WTC11 (cell line): ENCODE data around the gene ZC2HC1C. TPM values are rescaled to one million over a fixed set of nuclear protein-coding genes. Genes with fewer than 3 reads are reported as not detected.

Experiments used
- ATAC-seq: fragments of 200-7000 bp; cut with Tn5 transposase; 2 replicates; pipeline ENCODE4 v1.10.0; 2021; ENCODE audit warnings: mild to moderate bottlenecking, moderate library complexity
- CTCF ChIA-PET: fragments of 300-600 bp; sonication (Branson Sonifier 250); formaldehyde crosslinking; loops from one replicate; lab custom pipeline; 2021; ENCODE audit warnings: antibody characterized with exemption; lab: Charles Lee
- POLR2A ChIA-PET: fragments of 350-600 bp; sonication (Branson Sonifier 250); formaldehyde crosslinking; loops from one replicate; lab custom pipeline; 2021; ENCODE audit warnings: antibody characterized with exemption; lab: Charles Lee
- DNase-seq: peaks from one replicate; pipeline ENCODE4 v3.0.0; 2021; ENCODE audit warnings: low spot score
- H3K27ac Mint-ChIP-seq: 2 replicates; pipeline ENCODE4 v1.8.0; 2021; ENCODE audit warnings: mixed read lengths
- H3K27me3 Mint-ChIP-seq: 2 replicates; pipeline ENCODE4 v1.8.0; 2021; ENCODE audit warnings: low read depth, mild to moderate bottlenecking, moderate library complexity, mixed read lengths
- H3K36me3 Mint-ChIP-seq: 2 replicates; pipeline ENCODE4 v1.8.0; 2021; ENCODE audit warnings: mixed read lengths
- H3K4me1 Mint-ChIP-seq: 2 replicates; pipeline ENCODE4 v1.8.0; 2022; ENCODE audit warnings: mixed read lengths
- H3K4me3 Mint-ChIP-seq: 2 replicates; pipeline ENCODE4 v1.8.0; 2021; ENCODE audit warnings: mild to moderate bottlenecking, moderate library complexity, mixed read lengths
- H3K9me3 Mint-ChIP-seq: 2 replicates; pipeline ENCODE4 v1.8.0; 2021; ENCODE audit warnings: mixed read lengths
- ATF1 ChIP-seq: sonication (generic); formaldehyde crosslinking; IDR thresholded peaks from 2 replicates; pipeline ENCODE4 v1.8.1; 2023; ENCODE audit warnings: mild to moderate bottlenecking, moderate library complexity, missing genetic modification reagents
- CBFB ChIP-seq: sonication (generic); formaldehyde crosslinking; IDR thresholded peaks from 2 replicates; pipeline ENCODE4 v1.8.1; 2022; ENCODE audit warnings: mild to moderate bottlenecking, low read depth, missing genetic modification reagents
- ELF4 ChIP-seq: sonication (generic); formaldehyde crosslinking; IDR thresholded peaks from 2 replicates; pipeline ENCODE4 v1.8.1; 2022; ENCODE audit warnings: low read depth, mild to moderate bottlenecking, moderate library complexity, missing genetic modification reagents
- ESRRA ChIP-seq: sonication (generic); formaldehyde crosslinking; IDR thresholded peaks from 2 replicates; pipeline ENCODE4 v1.8.1; 2022; ENCODE audit warnings: mild to moderate bottlenecking, missing genetic modification reagents, borderline replicate concordance
- GABPB1 ChIP-seq: sonication (generic); formaldehyde crosslinking; IDR thresholded peaks from 2 replicates; pipeline ENCODE4 v1.8.1; 2023; ENCODE audit warnings: mild to moderate bottlenecking, missing genetic modification reagents
- MXD4 ChIP-seq: fragments of 250-450 bp; sonication (Bioruptor Pico); IDR thresholded peaks from 2 replicates; pipeline ENCODE4 v1.8.0; 2021; ENCODE audit warnings: mild to moderate bottlenecking, moderate library complexity, borderline replicate concordance
- MYBL2 ChIP-seq: sonication (generic); formaldehyde crosslinking; IDR thresholded peaks from 2 replicates; pipeline ENCODE4 v1.8.1; 2023; ENCODE audit warnings: mild to moderate bottlenecking, moderate library complexity, missing genetic modification reagents
- NFATC4 ChIP-seq: fragments of 250-450 bp; sonication (Bioruptor Pico); IDR thresholded peaks from 2 replicates; pipeline ENCODE4 v1.9.0; 2021; ENCODE audit warnings: mild to moderate bottlenecking
- ZNF263 ChIP-seq: sonication (generic); formaldehyde crosslinking; IDR thresholded peaks from 2 replicates; pipeline ENCODE4 v1.8.1; 2022; ENCODE audit warnings: low read depth, mild to moderate bottlenecking, moderate library complexity, missing genetic modification reagents
- ZNF396 ChIP-seq: fragments of 250-450 bp; sonication (Bioruptor Pico); IDR thresholded peaks from 2 replicates; pipeline ENCODE4 v1.8.0; 2021; ENCODE audit warnings: mild to moderate bottlenecking, moderate library complexity, borderline replicate concordance
- total RNA-seq: library from RNA; stranded (reverse); gene quantifications from 3 replicates; pipeline ENCODE4 v1.2.3, GENCODE V29; 2021
- TF ChIP-seq, protein P1 (sequence below): sonication (generic); formaldehyde crosslinking; IDR thresholded peaks from 2 replicates; pipeline ENCODE4 v1.8.1; 2023; ENCODE audit warnings: mild to moderate bottlenecking, missing genetic modification reagents
- TF ChIP-seq, protein P2 (sequence below): sonication (generic); formaldehyde crosslinking; IDR thresholded peaks from 2 replicates; pipeline ENCODE4 v1.8.1; 2023; ENCODE audit warnings: mild to moderate bottlenecking, missing genetic modification reagents, moderate library complexity
- TF ChIP-seq, protein P3 (sequence below): sonication (generic); formaldehyde crosslinking; IDR thresholded peaks from 2 replicates; pipeline ENCODE4 v1.8.1; 2022; ENCODE audit warnings: low read depth, missing genetic modification reagents, borderline replicate concordance
- TF ChIP-seq, protein P4 (sequence below): sonication (generic); formaldehyde crosslinking; IDR thresholded peaks from 2 replicates; pipeline ENCODE4 v1.8.1; 2022; ENCODE audit warnings: mild to moderate bottlenecking, missing genetic modification reagents, moderate library complexity, borderline replicate concordance
- TF ChIP-seq, protein P5 (sequence below): sonication (generic); formaldehyde crosslinking; IDR thresholded peaks from 2 replicates; pipeline ENCODE4 v1.8.1; 2023; ENCODE audit warnings: mild to moderate bottlenecking, missing genetic modification reagents
- TF ChIP-seq, protein P6 (sequence below): sonication (generic); formaldehyde crosslinking; IDR thresholded peaks from 2 replicates; pipeline ENCODE4 v1.8.1; 2022; ENCODE audit warnings: mild to moderate bottlenecking, moderate library complexity, missing genetic modification reagents
- TF ChIP-seq, protein P7 (sequence below): sonication (generic); formaldehyde crosslinking; IDR thresholded peaks from 2 replicates; pipeline ENCODE4 v1.8.0; 2022; ENCODE audit warnings: missing genetic modification reagents
- TF ChIP-seq, protein P8 (sequence below): sonication (generic); formaldehyde crosslinking; IDR thresholded peaks from 2 replicates; pipeline ENCODE4 v1.8.0; 2022; ENCODE audit warnings: mild to moderate bottlenecking, missing genetic modification reagents

The ZC2HC1C gene
- total RNA-seq, 1 experiment from 2014 or later = 1.6 TPM

DNA sequence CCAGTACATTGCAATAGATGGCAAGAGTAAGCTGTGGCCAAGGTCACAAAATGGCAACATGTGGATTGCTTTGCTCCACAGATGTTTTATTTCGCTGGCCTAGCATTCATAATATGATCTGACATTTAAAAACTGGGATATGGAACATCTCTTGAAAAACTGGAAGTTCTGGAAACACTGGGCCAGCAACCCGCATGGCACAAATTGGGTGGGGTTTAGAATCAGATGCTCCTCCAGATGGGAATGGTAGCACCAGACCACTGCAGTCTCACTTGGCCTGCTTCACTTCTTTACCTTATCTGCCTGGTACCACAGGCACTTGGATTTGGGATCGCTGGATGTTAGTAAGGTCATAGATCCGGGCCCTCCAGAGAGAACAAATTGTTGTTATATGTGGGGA is 10.1 kb downstream of the ZC2HC1C start (continued):
- TF ChIP-seq, protein P1, sequence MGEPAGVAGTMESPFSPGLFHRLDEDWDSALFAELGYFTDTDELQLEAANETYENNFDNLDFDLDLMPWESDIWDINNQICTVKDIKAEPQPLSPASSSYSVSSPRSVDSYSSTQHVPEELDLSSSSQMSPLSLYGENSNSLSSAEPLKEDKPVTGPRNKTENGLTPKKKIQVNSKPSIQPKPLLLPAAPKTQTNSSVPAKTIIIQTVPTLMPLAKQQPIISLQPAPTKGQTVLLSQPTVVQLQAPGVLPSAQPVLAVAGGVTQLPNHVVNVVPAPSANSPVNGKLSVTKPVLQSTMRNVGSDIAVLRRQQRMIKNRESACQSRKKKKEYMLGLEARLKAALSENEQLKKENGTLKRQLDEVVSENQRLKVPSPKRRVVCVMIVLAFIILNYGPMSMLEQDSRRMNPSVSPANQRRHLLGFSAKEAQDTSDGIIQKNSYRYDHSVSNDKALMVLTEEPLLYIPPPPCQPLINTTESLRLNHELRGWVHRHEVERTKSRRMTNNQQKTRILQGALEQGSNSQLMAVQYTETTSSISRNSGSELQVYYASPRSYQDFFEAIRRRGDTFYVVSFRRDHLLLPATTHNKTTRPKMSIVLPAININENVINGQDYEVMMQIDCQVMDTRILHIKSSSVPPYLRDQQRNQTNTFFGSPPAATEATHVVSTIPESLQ (CRISPR knock-in tag) = no peak

DNA sequence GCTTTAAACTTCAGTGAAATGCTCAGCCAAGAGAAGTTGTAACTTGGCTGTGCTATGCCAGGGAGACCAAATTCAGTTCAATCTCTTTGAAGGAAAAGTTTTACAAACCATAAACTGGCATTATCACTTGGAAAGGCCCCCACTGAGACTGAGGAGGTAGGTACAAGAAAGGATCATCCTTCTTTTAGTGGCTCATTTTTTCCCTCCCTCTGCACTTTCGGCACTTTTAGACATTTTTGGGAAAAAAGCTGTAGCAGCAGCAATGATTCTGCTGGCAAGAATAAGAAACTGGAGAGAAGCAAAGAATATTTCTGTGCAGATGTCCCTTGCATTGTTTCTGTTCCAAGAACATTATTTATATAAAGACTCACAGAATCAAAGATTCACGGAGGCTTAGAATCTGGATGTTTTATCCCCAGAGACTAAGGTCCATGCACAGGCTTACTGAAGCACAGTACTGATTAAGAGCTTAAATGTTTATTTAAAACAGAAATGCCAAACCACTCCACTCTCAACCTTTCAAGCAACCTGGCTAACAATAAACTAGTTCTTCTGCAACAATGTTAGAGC is 12.3 kb downstream of the ZC2HC1C start:
- TF ChIP-seq CBFB (no peak), ATF1 (no peak), MYBL2 (CRISPR knock-in tag) (no peak), ZNF396 (no peak), ELF4 (CRISPR knock-in tag) (no peak), ZNF263 (CRISPR knock-in tag) (no peak), MXD4 (CRISPR knock-in tag) (no peak)
- TF ChIP-seq, protein P2, sequence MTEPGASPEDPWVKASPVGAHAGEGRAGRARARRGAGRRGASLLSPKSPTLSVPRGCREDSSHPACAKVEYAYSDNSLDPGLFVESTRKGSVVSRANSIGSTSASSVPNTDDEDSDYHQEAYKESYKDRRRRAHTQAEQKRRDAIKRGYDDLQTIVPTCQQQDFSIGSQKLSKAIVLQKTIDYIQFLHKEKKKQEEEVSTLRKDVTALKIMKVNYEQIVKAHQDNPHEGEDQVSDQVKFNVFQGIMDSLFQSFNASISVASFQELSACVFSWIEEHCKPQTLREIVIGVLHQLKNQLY = no peak
- TF ChIP-seq, protein P3, sequence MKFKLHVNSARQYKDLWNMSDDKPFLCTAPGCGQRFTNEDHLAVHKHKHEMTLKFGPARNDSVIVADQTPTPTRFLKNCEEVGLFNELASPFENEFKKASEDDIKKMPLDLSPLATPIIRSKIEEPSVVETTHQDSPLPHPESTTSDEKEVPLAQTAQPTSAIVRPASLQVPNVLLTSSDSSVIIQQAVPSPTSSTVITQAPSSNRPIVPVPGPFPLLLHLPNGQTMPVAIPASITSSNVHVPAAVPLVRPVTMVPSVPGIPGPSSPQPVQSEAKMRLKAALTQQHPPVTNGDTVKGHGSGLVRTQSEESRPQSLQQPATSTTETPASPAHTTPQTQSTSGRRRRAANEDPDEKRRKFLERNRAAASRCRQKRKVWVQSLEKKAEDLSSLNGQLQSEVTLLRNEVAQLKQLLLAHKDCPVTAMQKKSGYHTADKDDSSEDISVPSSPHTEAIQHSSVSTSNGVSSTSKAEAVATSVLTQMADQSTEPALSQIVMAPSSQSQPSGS (CRISPR knock-in tag) = no peak
- TF ChIP-seq, protein P4, sequence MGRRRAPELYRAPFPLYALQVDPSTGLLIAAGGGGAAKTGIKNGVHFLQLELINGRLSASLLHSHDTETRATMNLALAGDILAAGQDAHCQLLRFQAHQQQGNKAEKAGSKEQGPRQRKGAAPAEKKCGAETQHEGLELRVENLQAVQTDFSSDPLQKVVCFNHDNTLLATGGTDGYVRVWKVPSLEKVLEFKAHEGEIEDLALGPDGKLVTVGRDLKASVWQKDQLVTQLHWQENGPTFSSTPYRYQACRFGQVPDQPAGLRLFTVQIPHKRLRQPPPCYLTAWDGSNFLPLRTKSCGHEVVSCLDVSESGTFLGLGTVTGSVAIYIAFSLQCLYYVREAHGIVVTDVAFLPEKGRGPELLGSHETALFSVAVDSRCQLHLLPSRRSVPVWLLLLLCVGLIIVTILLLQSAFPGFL (CRISPR knock-in tag) = no peak
- TF ChIP-seq, protein P5, sequence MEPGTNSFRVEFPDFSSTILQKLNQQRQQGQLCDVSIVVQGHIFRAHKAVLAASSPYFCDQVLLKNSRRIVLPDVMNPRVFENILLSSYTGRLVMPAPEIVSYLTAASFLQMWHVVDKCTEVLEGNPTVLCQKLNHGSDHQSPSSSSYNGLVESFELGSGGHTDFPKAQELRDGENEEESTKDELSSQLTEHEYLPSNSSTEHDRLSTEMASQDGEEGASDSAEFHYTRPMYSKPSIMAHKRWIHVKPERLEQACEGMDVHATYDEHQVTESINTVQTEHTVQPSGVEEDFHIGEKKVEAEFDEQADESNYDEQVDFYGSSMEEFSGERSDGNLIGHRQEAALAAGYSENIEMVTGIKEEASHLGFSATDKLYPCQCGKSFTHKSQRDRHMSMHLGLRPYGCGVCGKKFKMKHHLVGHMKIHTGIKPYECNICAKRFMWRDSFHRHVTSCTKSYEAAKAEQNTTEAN (CRISPR knock-in tag) = no peak
- TF ChIP-seq, all 79 proteins: peak for 0
- H3K9me3 Mint-ChIP-seq = no peaks in the 10 kb centered on the region
- ChIA-PET CTCF (interaction anchor here (0.6 kb wide), 1 partner anchor 312 kb away, joined by 4 read pairs; no protein-coding TSS in a partner anchor), POLR2A (no interaction called here)
- no peak for ATAC-seq
- H3K4me1 Mint-ChIP-seq = no peaks in the 10 kb centered on the region
- no peak for DNase-seq
- peaks cover 20% of the 10 kb centered on the region for H3K36me3 Mint-ChIP-seq
- no peaks in the 10 kb centered on the region for H3K27me3 Mint-ChIP-seq
- no peak overlapping the region for H3K4me3 Mint-ChIP-seq
- H3K27ac Mint-ChIP-seq = no peak overlapping the region

DNA sequence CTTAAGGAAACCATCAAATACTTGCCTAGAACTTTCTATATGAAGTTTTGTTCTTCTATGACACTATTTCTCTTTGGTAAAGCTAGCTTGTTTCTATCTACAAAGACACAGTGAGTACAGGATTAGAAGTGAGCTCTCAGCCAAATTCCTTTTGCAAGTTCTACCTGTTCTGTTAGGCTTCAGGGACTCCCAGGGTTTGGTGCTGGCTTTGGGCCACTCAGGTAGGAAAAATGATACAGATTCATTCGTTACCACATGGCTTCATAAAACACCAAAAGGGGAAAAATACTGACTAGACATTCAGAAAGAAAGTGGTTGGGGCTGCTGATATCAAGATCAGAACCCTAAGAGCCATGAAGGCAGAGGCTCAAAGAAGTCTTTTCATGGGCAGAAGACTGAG is 13.8 kb downstream of the ZC2HC1C start:
- CTCF ChIA-PET = no interaction called here
- no peak for ATAC-seq
- DNase-seq = no peak
- Mint-ChIP-seq H3K4me3 (no peak overlapping the region), H3K9me3 (no peaks in the 10 kb centered on the region), H3K27me3 (no peaks in the 10 kb centered on the region), H3K27ac (no peak overlapping the region), H3K4me1 (no peaks in the 10 kb centered on the region), H3K36me3 (peaks cover 30% of the 10 kb centered on the region)
- POLR2A ChIA-PET = no interaction called here
- TF ChIP-seq GABPB1 (CRISPR knock-in tag) (no peak), ESRRA (CRISPR knock-in tag) (no peak), NFATC4 (CRISPR knock-in tag) (no peak)
- TF ChIP-seq, protein P2 = no peak
- TF ChIP-seq, protein P6, sequence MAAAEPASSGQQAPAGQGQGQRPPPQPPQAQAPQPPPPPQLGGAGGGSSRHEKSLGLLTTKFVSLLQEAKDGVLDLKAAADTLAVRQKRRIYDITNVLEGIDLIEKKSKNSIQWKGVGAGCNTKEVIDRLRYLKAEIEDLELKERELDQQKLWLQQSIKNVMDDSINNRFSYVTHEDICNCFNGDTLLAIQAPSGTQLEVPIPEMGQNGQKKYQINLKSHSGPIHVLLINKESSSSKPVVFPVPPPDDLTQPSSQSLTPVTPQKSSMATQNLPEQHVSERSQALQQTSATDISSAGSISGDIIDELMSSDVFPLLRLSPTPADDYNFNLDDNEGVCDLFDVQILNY = no peak
- TF ChIP-seq, protein P7, sequence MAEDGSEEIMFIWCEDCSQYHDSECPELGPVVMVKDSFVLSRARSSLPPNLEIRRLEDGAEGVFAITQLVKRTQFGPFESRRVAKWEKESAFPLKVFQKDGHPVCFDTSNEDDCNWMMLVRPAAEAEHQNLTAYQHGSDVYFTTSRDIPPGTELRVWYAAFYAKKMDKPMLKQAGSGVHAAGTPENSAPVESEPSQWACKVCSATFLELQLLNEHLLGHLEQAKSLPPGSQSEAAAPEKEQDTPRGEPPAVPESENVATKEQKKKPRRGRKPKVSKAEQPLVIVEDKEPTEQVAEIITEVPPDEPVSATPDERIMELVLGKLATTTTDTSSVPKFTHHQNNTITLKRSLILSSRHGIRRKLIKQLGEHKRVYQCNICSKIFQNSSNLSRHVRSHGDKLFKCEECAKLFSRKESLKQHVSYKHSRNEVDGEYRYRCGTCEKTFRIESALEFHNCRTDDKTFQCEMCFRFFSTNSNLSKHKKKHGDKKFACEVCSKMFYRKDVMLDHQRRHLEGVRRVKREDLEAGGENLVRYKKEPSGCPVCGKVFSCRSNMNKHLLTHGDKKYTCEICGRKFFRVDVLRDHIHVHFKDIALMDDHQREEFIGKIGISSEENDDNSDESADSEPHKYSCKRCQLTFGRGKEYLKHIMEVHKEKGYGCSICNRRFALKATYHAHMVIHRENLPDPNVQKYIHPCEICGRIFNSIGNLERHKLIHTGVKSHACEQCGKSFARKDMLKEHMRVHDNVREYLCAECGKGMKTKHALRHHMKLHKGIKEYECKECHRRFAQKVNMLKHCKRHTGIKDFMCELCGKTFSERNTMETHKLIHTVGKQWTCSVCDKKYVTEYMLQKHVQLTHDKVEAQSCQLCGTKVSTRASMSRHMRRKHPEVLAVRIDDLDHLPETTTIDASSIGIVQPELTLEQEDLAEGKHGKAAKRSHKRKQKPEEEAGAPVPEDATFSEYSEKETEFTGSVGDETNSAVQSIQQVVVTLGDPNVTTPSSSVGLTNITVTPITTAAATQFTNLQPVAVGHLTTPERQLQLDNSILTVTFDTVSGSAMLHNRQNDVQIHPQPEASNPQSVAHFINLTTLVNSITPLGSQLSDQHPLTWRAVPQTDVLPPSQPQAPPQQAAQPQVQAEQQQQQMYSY (CRISPR knock-in tag) = no peak
- TF ChIP-seq, protein P4 (CRISPR knock-in tag) = no peak
- TF ChIP-seq, protein P8, sequence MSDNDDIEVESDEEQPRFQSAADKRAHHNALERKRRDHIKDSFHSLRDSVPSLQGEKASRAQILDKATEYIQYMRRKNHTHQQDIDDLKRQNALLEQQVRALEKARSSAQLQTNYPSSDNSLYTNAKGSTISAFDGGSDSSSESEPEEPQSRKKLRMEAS (CRISPR knock-in tag) = no peak
